H9 (cell line): ENCODE data around the gene RNF149. TPM values are rescaled to one million over a fixed set of nuclear protein-coding genes. Genes with fewer than 3 reads are reported as not detected.

Experiments
- DNase-seq: peaks from one replicate; pipeline ENCODE4 v3.0.0-alpha.2; 2017
- H2AFZ ChIP-seq: one replicate; pipeline ENCODE4 v1.6.1; 2013; ENCODE audit warnings: mild to moderate bottlenecking, low read length, control low read depth, moderate library complexity
- H2AK5ac ChIP-seq: 2 replicates; pipeline ENCODE4 v1.6.1; 2013; ENCODE audit warnings: low read length, control low read depth, mixed read lengths; ENCODE audit not compliant: insufficient read length
- H2BK120ac ChIP-seq: one replicate; pipeline ENCODE4 v1.6.1; 2013; ENCODE audit warnings: low read depth, mild to moderate bottlenecking, low read length, control low read depth, inconsistent platforms; ENCODE audit not compliant: poor library complexity, severe bottlenecking
- H2BK12ac ChIP-seq: 2 replicates; pipeline ENCODE4 v1.6.1; 2013; ENCODE audit warnings: low read length, control low read depth, mixed read lengths, low read depth; ENCODE audit not compliant: insufficient read length
- H2BK15ac ChIP-seq: 2 replicates; pipeline ENCODE4 v1.6.1; 2013; ENCODE audit warnings: low read depth, low read length, control low read depth
- H2BK20ac ChIP-seq: one replicate; pipeline ENCODE4 v1.6.1; 2013; ENCODE audit warnings: low read depth, mild to moderate bottlenecking, low read length, control low read depth, inconsistent platforms; ENCODE audit not compliant: poor library complexity, severe bottlenecking
- H2BK5ac ChIP-seq: 2 replicates; pipeline ENCODE4 v1.6.1; 2013; ENCODE audit warnings: low read length, control low read depth, mixed read lengths; ENCODE audit not compliant: insufficient read length
- H3K14ac ChIP-seq: 2 replicates; pipeline ENCODE4 v1.6.1; 2013; ENCODE audit warnings: low read length, control low read depth; ENCODE audit not compliant: insufficient read depth
- H3K18ac ChIP-seq: 2 replicates; pipeline ENCODE4 v1.6.1; 2013; ENCODE audit warnings: low read depth, mild to moderate bottlenecking, mixed read lengths, low read length, control low read depth; ENCODE audit not compliant: insufficient read length
- H3K23ac ChIP-seq: 2 replicates; pipeline ENCODE4 v1.6.1; 2013; ENCODE audit warnings: low read length, control low read depth, mixed read lengths, low read depth; ENCODE audit not compliant: insufficient read length
- H3K23me2 ChIP-seq: 2 replicates; pipeline ENCODE4 v1.6.1; 2013; ENCODE audit warnings: low read depth, mild to moderate bottlenecking, mixed read lengths, low read length, control low read depth; ENCODE audit not compliant: insufficient read length, poor library complexity, severe bottlenecking
- H3K27ac ChIP-seq: 2 replicates; pipeline ENCODE4 v1.5.1; 2013; ENCODE audit warnings: low read length, control low read depth, mixed read lengths, low read depth; ENCODE audit not compliant: insufficient read length
- H3K27me3 ChIP-seq: 2 replicates; pipeline ENCODE4 v1.6.1; 2013; ENCODE audit warnings: low read length, control low read depth, inconsistent platforms; ENCODE audit not compliant: insufficient read depth
- H3K4ac ChIP-seq: 2 replicates; pipeline ENCODE4 v1.6.1; 2013; ENCODE audit warnings: low read depth, mild to moderate bottlenecking, control low read depth, inconsistent platforms, low read length, moderate library complexity
- H3K4me1 ChIP-seq: 2 replicates; pipeline ENCODE4 v1.6.1; 2013; ENCODE audit warnings: low read length, control low read depth, inconsistent platforms; ENCODE audit not compliant: insufficient read depth
- H3K4me2 ChIP-seq: 2 replicates; pipeline ENCODE4 v1.6.1; 2013; ENCODE audit warnings: low read length, control low read depth, mixed read lengths; ENCODE audit not compliant: insufficient read length, insufficient read depth
- H3K56ac ChIP-seq: 2 replicates; pipeline ENCODE4 v1.6.1; 2013; ENCODE audit warnings: low read depth, mild to moderate bottlenecking, mixed read lengths, low read length, control low read depth; ENCODE audit not compliant: insufficient read length
- H3K79me1 ChIP-seq: 2 replicates; pipeline ENCODE4 v1.6.1; 2013; ENCODE audit warnings: low read depth, mild to moderate bottlenecking, moderate library complexity, low read length, control low read depth, inconsistent platforms; ENCODE audit not compliant: insufficient read depth, poor library complexity, severe bottlenecking
- H3K79me2 ChIP-seq: 2 replicates; pipeline ENCODE4 v1.6.1; 2013; ENCODE audit warnings: low read length, control low read depth, inconsistent platforms; ENCODE audit not compliant: insufficient read depth
- H3K9ac ChIP-seq: 2 replicates; pipeline ENCODE4 v1.6.1; 2013; ENCODE audit warnings: low read length, control low read depth, mixed read lengths; ENCODE audit not compliant: insufficient read length; ENCODE audit errors: extremely low read depth
- H3K9me3 ChIP-seq: one replicate; pipeline ENCODE4 v1.6.1; 2013; ENCODE audit warnings: low read depth, low read length, inconsistent platforms; ENCODE audit not compliant: control insufficient read depth
- H3T11ph ChIP-seq: one replicate; pipeline ENCODE4 v1.6.1; 2013; ENCODE audit warnings: mild to moderate bottlenecking, low read length, control low read depth, inconsistent platforms
- H4K20me1 ChIP-seq: one replicate; pipeline ENCODE4 v1.6.1; 2013; ENCODE audit not compliant: control insufficient read depth, insufficient read length, insufficient read depth
- H4K5ac ChIP-seq: 2 replicates; pipeline ENCODE4 v1.6.1; 2013; ENCODE audit warnings: low read depth, mild to moderate bottlenecking, mixed read lengths, low read length, control low read depth; ENCODE audit not compliant: insufficient read length
- H4K8ac ChIP-seq: replicated peaks from 2 replicates; pipeline ENCODE4 v1.6.1; 2013; ENCODE audit warnings: low read length, control low read depth, mixed read lengths, low read depth; ENCODE audit not compliant: insufficient read length
- H4K91ac ChIP-seq: 2 replicates; pipeline ENCODE4 v1.6.1; 2013; ENCODE audit warnings: low read depth, mild to moderate bottlenecking, moderate library complexity, mixed read lengths, low read length, control low read depth; ENCODE audit not compliant: insufficient read length
- H3K27ac Mint-ChIP-seq, 3 experiments: 2 replicates in 2 of 3; 3 replicates in 1 of 3; pipeline ENCODE4 v1.8.0; 2020 to 2021; ENCODE audit warnings: mixed read lengths in 3 of 3, mild to moderate bottlenecking in 1 of 3, moderate library complexity in 1 of 3
- H3K27me3 Mint-ChIP-seq: 2 replicates; pipeline ENCODE4 v1.8.0; 2021; ENCODE audit warnings: low read depth, mild to moderate bottlenecking, moderate library complexity, mixed read lengths
- H3K36me3 Mint-ChIP-seq, 3 experiments: 2 replicates in 2 of 3; 3 replicates in 1 of 3; pipeline ENCODE4 v1.8.0; 2020 to 2021; ENCODE audit warnings: low read depth in 3 of 3, mixed read lengths in 3 of 3; ENCODE audit not compliant: insufficient read depth in 1 of 3
- H3K4me1 Mint-ChIP-seq, 2 experiments: 2 replicates each; pipeline ENCODE4 v1.8.0; 2020; ENCODE audit warnings: mixed read lengths in 2 of 2
- H3K4me3 Mint-ChIP-seq, 2 experiments: 2 replicates in 1 of 2; 3 replicates in 1 of 2; pipeline ENCODE4 v1.8.0; 2020 to 2021; ENCODE audit warnings: mild to moderate bottlenecking in 2 of 2, mixed read lengths in 2 of 2, moderate library complexity in 1 of 2
- H3K9me3 Mint-ChIP-seq, 2 experiments: 2 replicates in 1 of 2; 3 replicates in 1 of 2; pipeline ENCODE4 v1.8.0; 2020; ENCODE audit warnings: mild to moderate bottlenecking in 2 of 2, mixed read lengths in 2 of 2, moderate library complexity in 1 of 2
- CTCF ChIP-seq: fragments of 200-600 bp; sonication (generic); conservative IDR thresholded peaks from 3 replicates; pipeline ENCODE4 v1.8.0; 2021; ENCODE audit warnings: antibody characterized with exemption, mild to moderate bottlenecking
- WGBS: extraction: QIAGEN DNeasy Blood & Tissue Kit; methylation state at CpG from one replicate; pipeline ENCODE4 v1.1.7; 2013; ENCODE audit warnings: missing lambda C conversion rate, low lambda C conversion rate, mixed read lengths; ENCODE audit not compliant: insufficient read length; ENCODE audit errors: extremely low coverage; 5-methylcytosine and 5-hydroxymethylcytosine counted together
- total RNA-seq: library from RNA; stranded (reverse); gene quantifications from 2 replicates; pipeline ENCODE4 v1.2.1, GENCODE V29; 2021

Gene RNF149
- total RNA-seq, 1 experiment from 2014 or later: 18.0 TPM

- no peak overlapping the region for H3K23ac ChIP-seq
- H2BK120ac ChIP-seq: no peak overlapping the region
- H3K9me3 ChIP-seq: no peaks in the 10 kb centered on the region
- no peak for DNase-seq
- Mint-ChIP-seq H3K27me3 (no peaks in the 10 kb centered on the region), H3K27ac (no peak overlapping the region), H3K9me3 (no peaks in the 10 kb centered on the region), H3K36me3 (peaks cover 3 to 24% (median 21%) of the 10 kb centered on the region in 3 experiments; a peak in 6 of 7 replicates), H3K4me3 (no peak overlapping the region), H3K4me1 (no peaks in the 10 kb centered on the region)
- no CpG with 5 or more reads among the region's 2 CpGs for WGBS
- H2BK15ac ChIP-seq: no peak overlapping the region
- no peak overlapping the region for H3T11ph ChIP-seq
- no peak overlapping the region for H2AK5ac ChIP-seq
- no peak overlapping the region for H3K27ac ChIP-seq
- no peaks in the 10 kb centered on the region for H3K23me2 ChIP-seq
- TF ChIP-seq CTCF: no peak
- no peak overlapping the region for H3K18ac ChIP-seq
- no peaks in the 10 kb centered on the region; the same call in 1 of the 2 replicates for H3K79me2 ChIP-seq
- H2BK5ac ChIP-seq: no peak overlapping the region
- H3K4me1 ChIP-seq: no peaks in the 10 kb centered on the region
- H3K4ac ChIP-seq: no peak overlapping the region
- H3K4me2 ChIP-seq: no peak overlapping the region
- H3K9ac ChIP-seq: no peak overlapping the region
- peaks cover 6% of the 10 kb centered on the region for H3K79me1 ChIP-seq
- no peak overlapping the region for H2AFZ ChIP-seq
- no peak overlapping the region for H3K56ac ChIP-seq
- H2BK20ac ChIP-seq: no peak overlapping the region
- no peak overlapping the region for H4K5ac ChIP-seq
- no peaks in the 10 kb centered on the region for H3K27me3 ChIP-seq
- H4K20me1 ChIP-seq: no peaks in the 10 kb centered on the region
- H4K91ac ChIP-seq: no peak overlapping the region
- H4K8ac ChIP-seq: no peak overlapping the region
- no peak overlapping the region for H3K14ac ChIP-seq
- no peak overlapping the region for H2BK12ac ChIP-seq
Measured at GRCh38 chr2:101293544-101293943, 15.0 kb downstream of the RNF149 start.
